Fibroblast of skin of back (primary cell): ENCODE results near the gene ITIH1.

Source experiments
- DNase-seq: peaks from one replicate; pipeline ENCODE4 v3.0.0-alpha.2; 2013

Gene ITIH1

DNA sequence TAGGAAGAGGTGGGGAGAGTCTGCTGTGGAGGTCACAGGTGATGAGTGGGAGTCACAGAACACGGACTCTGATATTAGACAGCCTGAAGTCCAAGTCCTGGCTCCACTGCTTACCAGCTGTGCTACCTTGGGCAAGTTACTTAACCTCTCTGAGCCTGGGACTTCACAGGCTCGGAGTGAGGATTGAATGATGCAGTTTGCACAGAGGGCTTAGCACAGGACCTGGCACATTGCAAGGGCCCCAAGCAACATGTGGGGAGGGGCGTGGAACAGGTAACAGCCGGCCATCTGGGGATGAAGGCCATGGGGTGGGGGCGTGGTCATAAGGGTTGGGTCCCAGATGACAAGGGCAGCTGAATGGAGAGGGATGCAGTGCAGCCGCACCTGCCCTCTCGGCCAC, 12.9 kb downstream of the ITIH1 start:
- no peak for DNase-seq

DNA sequence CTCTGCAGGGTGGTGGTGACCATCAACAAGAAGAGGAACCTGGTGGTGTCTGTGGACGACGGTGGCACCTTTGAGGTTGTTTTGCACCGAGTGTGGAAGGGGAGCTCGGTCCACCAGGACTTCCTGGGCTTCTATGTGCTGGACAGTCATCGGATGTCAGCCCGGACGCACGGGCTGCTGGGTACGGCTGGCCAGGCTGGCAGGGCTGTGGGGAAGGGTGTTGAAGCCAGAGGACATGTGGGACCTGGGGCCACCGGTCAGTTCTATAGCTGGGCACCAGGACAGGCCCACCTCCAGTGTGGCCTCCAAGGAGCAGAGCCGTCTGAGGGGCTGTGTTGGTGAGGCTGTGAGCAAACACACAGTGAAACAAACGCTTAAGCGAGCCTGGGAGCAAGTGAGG, 13.3 kb downstream of the ITIH1 start:
- DNase-seq = no peak

DNA sequence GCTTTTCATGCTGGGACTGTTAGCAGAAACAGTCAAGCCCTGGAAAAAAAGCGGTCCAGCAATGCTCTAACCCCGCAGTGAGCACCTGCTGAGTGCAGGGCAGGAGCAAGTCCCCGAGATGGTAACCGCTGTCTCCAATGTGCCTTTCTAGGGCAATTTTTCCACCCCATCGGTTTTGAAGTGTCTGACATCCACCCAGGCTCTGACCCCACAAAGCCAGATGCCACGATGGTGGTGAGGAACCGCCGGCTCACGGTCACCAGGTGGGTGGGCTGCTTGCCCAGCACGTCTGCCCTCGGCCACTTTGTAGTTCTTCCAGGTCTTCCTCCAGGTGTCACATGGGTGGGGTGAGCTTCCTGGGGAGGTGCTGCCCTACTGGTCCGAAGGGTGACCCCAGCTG, 14.0 kb downstream of the ITIH1 start:
- DNase-seq = no peak

DNA sequence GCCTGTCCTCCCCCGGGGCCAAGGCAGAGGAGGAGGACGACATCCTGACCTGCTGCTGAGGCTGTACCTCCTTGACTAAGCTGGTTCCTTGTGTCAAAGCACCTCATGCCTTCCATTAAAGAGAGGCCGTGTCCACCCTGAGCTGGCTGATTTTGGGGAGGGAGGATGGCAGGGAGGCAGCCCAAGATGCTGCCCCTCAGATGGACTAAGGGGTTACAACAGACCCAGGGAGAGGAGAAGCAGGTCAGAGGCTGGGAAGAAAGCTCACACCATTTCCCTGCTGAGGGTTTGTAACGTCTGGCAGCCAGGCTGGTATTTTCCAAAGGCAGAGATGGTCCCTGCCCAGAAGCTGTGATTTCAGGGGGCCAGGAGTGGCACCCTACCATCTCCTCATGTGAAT, 14.5 kb downstream of the ITIH1 start:
- DNase-seq = no peak

DNA sequence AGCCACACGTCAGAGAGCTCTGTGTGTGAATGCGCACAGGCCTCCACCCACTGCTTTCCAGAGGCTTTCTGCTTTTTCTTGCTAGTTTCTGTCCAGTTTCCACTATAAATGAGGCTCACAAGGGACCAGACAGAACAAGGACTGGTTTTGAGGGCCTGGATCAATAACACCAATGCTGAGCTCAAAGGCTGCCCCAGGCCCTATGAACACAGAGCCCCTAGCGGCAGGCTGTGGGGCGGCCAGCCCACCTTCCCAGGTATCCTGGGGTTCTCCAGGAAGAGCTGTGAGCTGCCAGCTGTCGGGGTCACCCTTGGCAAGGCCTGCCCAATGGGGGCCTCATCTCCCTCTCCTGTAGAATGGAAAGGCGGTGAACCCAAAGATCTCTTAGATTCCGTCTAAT, 15.0 kb downstream of the ITIH1 start:
- DNase-seq = no peak

DNA sequence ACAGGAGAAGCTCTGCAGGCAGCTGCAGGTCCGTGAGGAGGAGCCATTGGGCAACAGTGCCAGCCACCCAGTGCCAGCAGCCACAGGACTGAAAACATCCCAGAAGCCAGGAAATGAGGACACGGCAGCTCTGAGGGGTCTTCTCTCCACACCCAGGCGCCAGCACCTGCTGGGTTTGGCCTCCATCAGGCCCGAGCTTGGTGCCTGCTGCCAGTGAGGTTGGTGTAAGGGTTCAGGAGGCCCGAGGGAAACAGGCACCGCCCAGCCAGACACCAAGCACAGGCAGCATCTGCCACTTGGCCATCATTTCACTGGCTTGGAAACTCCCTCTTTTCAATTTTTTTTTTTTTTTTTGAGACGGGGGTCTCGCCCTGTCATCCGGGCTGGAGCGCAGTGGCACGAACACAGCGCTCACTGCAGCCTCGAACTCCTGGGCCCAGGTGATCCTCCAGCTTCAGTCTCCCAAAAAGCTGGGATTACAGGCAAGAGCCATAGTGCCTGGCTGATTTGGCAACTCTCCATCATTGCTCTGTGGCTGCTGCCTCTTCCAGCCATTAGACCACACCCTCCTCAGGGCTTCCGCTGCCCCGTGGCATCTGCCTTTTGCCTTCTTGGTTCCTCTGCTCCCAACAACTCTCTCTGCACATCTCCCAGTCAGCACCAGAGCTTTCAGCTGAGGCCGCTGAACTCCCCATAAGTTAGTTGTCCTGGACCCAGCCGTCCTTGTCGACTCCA, 15.7 kb downstream of the ITIH1 start:
- DNase-seq = peak; percentile 16

DNA sequence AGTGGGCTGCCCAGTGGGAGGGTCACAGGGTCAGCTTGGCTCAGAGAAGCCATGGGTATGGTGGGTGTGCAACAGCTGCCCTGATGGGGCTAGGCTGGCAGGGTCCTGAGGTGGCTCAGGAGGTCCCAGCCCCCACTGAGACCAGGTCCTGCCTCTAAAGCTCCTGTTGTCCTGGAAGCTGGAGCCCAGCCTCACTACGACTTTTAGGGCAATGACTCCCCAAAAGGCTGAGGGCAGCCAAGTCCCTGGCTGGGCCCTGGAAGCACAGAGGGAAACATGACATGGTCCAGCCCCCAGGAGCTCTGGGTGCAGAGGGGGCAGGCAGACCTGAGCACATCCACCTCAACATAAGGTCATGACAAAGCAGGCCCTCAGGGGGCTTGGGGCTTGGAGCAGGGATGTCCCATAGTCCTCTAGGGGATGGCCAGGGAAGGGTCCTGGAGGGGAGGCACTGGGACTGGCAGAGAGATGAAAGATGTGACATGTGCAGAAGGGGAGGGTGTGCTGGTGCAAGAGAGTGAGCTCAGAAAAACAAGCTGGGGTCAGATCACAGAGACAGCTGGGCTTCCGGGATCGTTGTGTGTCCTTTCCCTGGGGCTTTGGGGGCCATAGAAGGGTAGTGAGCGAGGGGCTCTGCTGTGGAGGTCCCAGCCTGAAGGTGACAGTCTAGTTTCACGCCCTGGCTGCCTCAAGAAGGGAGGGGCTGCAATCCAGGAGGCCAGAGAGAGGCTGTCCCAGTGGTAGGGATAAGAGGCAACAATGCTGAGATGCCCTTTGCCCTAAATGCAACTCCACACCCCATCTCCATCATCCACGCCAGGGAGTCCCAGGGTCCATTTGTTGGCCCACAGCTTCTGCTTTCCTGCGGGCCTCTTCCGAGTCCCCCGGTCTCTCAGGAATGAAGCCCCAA, 16.6 kb downstream of the ITIH1 start:
- DNase-seq = no peak

DNA sequence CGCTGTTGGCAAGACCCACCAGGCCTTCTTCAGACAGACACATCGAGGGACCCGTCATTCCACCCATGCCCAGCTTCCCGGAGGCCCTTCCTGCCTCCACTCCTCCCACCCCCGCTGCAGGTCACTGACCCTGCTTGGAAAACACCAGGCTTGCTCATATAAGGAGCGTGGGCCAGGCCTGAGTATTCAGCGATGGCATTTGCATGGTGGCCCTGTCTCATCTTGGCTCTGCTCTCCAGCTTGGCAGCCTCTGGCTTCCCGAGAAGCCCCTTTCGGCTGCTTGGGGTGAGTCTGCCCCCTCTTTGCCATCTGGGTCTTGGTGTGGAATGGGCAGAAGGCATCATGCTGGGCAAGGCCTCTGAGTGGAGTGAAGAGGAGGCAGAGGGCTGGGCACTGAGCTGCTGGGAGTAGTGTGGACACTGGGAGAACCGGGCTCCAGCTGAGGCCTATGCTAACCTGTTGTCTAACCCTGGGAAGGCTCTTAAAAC, 17.3 kb downstream of the ITIH1 start, which contains the start of gene ITIH3:
Gene ITIH3, plus strand, starts transcription at position 185 of the 488 bp plus-strand sequence. Its CDS starts 8 bp downstream, at position 193.
- no peak for DNase-seq

DNA sequence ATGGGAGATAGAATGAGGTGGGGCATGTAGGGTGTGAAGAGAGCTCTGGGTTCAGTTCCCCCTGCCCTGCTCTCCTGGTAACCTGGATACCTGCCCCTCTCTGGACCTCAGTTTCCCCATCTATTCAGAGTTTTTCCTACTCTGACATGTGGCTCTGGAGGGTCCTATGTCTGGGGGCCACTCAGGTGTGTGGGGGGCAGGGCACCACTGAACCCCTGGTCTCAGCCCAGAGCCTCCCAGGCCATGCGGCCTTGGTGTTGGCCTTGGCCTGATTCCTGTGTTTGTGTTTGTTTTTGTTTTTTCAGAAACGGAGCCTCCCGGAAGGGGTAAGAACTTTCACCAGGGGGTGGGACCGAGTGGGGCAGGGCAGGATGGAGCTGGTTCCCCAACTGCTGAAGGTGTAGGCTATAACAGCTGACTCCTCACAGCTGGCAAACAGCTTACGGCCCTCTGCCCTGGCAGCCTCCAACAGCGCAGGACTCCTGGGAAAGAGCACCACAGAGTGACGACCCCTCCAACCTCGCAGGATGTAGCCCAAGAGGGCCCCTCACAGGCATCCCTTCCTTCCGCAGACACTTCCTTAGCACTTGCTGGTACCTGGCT, 18.0 kb downstream of the ITIH1 start:
- DNase-seq = no peak

DNA sequence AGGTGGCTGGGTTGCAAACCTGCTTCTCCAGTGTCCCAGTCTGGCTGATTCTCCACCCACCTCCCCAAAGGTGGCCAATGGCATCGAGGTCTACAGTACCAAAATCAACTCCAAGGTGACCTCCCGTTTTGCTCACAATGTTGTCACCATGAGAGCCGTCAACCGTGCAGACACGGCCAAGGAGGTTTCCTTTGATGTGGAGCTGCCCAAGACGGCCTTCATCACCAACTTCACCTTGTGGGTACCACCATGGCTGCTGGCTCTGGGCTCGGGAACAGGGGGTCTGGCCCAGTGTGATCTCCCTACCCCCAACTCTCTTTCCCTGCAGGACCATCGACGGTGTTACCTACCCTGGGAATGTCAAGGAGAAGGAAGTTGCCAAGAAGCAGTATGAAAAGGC, 19.0 kb downstream of the ITIH1 start:
- DNase-seq = no peak

DNA sequence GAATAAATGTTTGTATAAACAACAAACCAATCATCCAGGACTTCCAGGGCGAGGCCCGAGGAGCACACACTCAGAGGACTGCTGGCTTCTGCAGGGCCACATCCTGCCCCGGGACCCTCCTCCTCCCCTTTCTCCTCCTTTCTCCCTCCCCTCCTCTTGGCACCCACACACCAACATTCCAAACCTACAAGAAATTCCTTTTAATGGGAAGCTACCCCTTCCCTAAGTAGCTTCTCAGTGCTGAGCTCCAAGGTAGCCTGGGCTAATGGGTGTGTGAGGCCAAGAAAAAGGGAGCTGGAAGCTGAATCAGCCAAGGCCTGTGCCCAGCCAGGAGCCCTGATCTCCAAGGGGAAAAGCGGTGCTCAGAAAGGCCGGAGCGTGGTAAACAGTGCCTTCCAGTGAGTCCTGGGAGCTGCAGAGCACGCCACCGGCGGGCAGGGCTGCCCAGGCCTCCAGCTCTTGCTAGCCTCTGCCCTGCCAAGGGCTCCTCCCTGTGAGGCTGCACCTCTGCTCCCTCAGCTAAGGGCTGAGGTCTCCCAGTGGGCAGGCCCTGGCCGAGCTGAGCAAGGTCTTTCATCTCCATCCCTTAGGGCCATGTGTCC, 21.1 kb downstream of the ITIH1 start:
- peak; percentile 13 for DNase-seq

DNA sequence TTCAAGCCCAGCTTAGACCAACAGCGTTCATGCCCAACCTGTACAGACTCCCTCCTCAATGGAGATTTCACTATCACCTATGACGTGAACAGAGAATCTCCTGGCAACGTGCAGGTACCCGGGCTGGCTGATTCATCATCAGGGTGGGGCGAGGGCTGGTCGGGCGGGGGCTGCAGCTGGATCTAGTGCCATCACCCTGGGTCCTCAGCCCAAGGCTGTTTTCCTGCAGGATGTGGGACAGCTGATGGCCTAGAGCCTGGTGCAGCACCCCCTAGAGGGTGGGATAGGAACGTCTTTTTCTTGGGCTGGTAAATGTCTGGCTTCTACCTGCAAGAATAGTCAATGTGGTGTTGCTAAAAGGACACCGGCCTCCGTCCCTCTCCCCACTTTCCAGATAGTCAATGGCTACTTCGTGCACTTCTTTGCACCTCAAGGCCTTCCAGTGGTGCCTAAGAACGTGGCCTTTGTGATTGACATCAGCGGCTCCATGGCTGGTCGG, 21.6 kb downstream of the ITIH1 start:
- no peak for DNase-seq

DNA sequence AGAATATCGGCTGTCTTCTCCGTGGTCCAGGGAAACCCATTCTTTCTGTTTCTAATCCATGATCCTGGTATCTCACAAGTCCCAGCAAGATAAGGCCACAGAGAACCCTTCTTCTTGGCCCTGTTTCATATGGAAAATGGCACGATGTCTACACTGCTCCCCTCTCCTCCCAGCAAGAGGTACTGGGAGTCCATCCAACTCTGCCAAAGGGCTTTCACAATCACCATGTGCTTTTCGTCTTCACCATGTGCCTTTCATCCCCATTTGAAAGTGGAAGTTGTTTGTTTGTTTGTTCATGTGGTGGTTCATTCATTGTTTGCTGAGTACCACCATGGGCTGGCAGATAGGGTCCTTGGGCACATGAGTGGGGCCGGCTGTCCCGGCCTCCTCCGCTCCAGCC, 22.7 kb downstream of the ITIH1 start:
- no peak for DNase-seq

DNA sequence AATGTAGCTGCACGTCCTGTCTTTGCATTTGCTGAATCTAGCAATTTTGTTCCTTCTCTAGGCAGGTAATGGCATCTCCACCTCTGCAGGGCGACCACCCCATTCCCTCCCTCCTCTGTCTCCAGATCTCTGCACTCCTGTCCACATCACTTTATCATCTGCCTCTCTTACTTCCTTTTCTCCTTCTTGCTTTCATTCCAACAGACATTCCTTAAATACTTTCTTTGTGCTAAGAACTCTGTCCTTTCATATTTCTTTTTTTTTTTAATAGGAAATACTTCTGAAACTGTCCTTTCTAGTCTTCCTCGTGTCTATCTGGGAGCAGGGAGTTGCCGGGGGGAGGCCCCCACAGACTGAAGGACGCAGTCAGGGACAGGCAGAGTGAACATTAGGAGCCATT, 24.4 kb downstream of the ITIH1 start:
- peak; percentile 30 for DNase-seq

DNA sequence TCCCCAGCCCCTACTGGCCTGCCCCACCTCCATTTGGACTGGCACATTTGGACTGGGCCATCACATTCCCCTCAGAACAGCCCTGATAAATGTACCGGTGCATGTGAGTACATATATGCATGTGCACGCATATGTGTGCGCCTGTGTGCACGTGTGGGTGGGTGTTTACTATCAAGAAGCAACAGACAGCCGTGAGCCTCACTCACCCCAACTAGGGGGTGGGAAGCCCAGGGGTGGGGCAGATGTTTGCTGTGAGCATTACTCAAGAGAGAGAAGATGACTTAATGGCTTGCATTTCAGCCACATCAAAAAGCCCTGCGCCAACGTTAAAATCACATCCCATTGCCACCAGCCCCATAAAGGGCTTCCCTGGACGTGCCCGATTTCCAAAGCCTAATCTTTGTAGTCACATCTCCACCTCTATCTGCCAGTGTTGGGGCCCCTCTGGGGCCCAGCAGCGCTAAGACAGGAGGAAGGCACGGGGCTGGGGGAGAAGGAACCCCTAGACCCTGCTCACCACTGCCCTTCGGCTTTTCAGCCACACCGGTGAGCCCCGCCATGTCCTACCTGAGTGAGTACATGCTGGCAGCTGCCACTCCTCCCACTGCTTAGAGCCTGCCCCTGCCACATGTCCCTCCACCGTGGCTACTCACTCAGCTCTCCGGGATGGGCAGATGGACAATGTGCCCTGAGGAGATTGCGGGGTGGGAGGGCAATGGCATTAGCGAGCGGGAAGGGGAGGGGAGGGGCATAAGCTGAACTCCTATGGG, 28.1 kb downstream of the ITIH1 start:
- no peak for DNase-seq

DNA sequence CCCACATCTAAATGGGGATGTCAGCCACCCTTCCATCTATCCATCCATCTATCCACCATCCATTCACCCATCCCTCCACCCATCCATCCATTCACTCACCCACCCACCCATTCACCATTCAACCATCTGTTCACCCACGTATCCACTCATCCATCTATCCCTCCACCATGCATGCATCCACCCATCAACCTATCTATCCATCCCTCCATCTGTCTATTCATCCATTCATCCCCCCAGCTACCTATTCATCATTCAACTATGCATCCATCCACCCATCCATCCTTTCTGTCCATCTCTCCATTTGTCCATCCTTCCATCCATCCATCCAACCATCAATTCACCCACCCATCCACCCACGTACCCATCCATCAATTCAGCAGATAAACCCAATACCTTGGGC, 31.8 kb downstream of the ITIH1 start:
- no peak for DNase-seq

DNA sequence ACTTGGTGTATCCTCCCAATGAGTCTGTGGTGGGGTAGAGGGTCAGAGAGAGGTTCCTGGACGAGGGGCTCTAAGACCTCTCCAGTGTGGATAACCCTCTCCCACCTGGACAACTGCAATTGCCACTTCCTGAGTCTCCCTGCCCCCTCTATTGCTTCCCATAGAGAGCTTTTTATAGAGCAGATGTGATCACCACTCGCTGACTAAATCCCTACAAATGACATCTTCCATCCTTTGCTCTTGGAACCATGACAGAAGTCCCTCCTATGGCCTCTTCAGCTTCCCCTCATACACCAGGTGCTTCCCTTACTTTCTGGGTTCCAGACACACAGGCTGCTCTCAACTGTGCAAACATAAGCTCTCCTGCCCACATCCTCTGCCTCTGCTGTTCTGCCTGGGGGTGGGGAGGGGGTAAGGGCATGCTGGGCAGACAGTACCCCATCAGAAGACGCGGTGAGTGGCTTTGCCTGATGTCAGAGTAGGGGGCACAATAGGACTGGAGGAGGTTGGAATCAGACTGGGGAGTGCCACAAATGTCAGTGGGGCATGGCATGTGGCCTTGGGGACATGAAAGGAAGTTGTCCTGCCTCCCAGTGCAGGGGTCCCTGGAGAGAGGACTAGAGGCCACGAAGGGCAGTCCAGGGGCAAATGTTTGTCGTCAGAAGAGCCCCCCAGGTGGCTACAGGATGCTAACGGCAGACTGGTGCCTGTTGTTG, 32.4 kb downstream of the ITIH1 start:
- no peak for DNase-seq

DNA sequence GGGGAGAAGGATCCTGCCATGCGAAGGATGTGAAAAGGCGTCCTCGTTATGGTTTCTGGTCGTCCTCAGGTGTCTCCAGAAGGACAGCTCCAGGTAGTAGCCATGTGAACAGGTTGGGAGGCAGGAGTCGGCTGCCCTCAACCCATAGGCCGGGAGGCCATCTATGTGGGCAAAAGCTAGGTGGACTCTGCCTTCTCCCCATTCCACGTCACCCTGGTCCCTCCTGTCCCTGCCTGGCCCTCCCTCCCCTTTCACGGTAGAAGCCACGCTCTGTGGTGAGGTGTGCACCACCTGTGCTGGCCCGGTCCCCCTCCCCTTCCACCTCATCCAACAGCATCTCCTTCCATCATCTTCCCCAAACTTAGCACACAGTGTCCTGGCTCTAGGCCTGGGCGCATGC, 33.5 kb downstream of the ITIH1 start:
- DNase-seq = no peak

DNA sequence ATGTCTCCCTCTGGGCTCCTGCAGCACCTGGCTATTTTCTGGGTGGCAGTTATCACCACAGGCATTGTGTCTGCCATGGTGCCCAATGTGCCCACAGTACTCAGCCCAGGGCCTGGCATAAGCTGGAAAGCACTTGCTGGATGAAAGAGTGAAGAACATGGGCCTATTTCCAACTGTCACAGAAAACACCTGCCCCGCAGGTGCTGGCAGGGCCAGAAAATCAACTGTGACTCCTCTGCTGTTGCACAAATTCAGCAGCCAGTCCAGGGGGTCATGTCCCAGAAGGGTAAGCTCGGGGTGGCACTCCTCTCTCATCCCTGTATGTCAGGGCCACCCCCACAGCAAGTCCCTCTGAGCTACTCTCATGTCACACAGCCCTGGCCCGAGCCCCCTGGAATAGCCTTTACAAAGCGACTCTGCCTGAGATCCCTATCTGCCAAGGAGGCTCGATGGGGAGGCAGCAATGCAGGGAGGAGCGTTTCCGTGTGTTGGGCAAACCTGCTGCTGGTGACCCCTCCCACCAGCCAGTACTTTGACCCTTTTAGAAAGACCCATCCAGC, 34.1 kb downstream of the ITIH1 start:
- no peak for DNase-seq

DNA sequence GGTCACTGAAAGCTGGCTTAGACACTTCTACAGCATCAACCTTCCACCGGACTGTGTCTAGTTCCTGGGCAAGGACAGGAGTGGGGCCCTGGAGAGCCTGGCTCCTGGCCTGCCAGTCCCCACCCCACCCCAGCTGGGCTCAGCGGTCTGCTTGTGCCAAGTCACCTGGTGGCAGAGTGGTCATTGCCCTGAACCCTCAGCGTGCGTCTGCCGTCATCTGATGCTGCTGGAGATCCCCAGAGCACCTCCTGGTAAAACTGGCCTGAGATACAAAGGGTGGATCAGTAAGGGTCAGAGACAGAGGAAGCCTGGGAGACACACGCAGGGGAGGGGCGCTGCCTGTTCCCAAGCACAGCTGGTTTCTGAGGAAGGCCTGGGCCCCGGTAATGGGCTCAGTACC, 36.4 kb downstream of the ITIH1 start:
- no peak for DNase-seq

DNA sequence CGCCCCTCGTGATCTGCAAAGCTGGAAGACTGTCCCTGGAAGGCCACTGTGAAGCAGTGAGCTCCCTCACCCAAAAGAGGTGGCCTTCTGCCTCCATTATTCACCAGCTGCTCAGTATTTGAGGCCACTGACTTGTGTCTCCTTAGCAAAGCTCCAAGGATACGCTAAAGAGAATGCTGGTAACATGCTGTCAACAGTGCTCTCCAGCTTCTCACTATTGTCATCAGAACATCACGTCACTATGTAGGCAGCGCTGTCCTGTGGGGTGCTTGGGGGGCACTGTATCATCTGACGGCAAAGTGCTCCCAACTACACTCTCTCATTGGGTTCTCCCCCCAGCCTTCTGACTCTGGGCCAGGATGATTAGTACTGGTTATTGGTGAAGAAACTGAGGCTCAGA, 38.8 kb downstream of the ITIH1 start:
- no peak for DNase-seq
